SK-N-SH (cell line): ENCODE measurements around the gene GPR39. TPM values are rescaled to one million over a fixed set of nuclear protein-coding genes. Genes with fewer than 3 reads are reported as not detected.

Source experiments
- CTCF ChIA-PET: fragments of 300-600, 350-600 bp; formaldehyde crosslinking; extraction: SDS; loops from one replicate; lab custom pipeline; 2021; lab: Yijun Ruan, JAX
- POLR2A ChIA-PET: fragments of 350-600 bp; sonication (Branson Sonifier 250); formaldehyde crosslinking; extraction: SDS; loops from one replicate; lab custom pipeline; 2020; ENCODE audit warnings: antibody characterized with exemption, inconsistent platforms; lab: Yijun Ruan, JAX
- DNase-seq: peaks from one replicate; pipeline ENCODE4 v3.0.0; 2012
- H2AFZ ChIP-seq: fragments of 200-600 bp; sonication (generic); 2 replicates; pipeline ENCODE4 v1.8.1; 2016; ENCODE audit warnings: antibody characterized with exemption, mild to moderate bottlenecking, low read depth
- H3F3A ChIP-seq: fragments of 200-600 bp; sonication (generic); replicated peaks from 2 replicates; pipeline ENCODE3; 2016; ENCODE audit warnings: antibody characterized with exemption, mild to moderate bottlenecking; ENCODE audit not compliant: insufficient read depth
- H3K27ac ChIP-seq, 2 experiments: fragments of 200-500 bp in 1 of 2; fragments of 200-600 bp in 1 of 2; sonication (Bioruptor generic) in 1 of 2; sonication (generic), shearing (Covaris generic) in 1 of 2; 2 replicates each; pipeline versions ENCODE4 v1.5.1 to v1.6.1; 2014 to 2016; ENCODE audit warnings: low read depth in 2 of 2, inconsistent platforms in 1 of 2, low read length in 1 of 2, mild to moderate bottlenecking in 1 of 2, mixed read lengths in 1 of 2
- H3K27me3 ChIP-seq: fragments of 200-600 bp; sonication (generic), shearing (Covaris generic); 2 replicates; pipeline ENCODE4 v1.6.1; 2016; ENCODE audit warnings: mixed run types; ENCODE audit not compliant: insufficient read depth
- H3K36me3 ChIP-seq, 2 experiments: fragments of 200-500 bp in 1 of 2; fragments of 200-600 bp in 1 of 2; sonication (Bioruptor generic) in 1 of 2; sonication (generic) in 1 of 2; replicated peaks in 1 of 2; 2 replicates each; pipeline versions ENCODE3 to v1.5.1; 2014 to 2016; ENCODE audit warnings: low read length in 1 of 2, mild to moderate bottlenecking in 1 of 2; ENCODE audit not compliant: insufficient read depth in 2 of 2, control insufficient read depth in 1 of 2
- H3K4me1 ChIP-seq, 2 experiments: fragments of 200-500 bp in 1 of 2; fragments of 200-600 bp in 1 of 2; sonication (Bioruptor generic) in 1 of 2; sonication (generic), shearing (Covaris generic) in 1 of 2; 2 replicates each; pipeline versions ENCODE4 v1.5.1 to v1.6.1; 2014 to 2016; ENCODE audit warnings: low read depth in 1 of 2, low read length in 1 of 2, mixed run types in 1 of 2; ENCODE audit not compliant: insufficient read depth in 2 of 2, control insufficient read depth in 1 of 2
- H3K4me2 ChIP-seq: fragments of 200-600 bp; sonication (generic), shearing (Covaris generic); 2 replicates; pipeline ENCODE4 v1.6.1; 2017; ENCODE audit warnings: mixed run types
- H3K4me3 ChIP-seq, 2 experiments: fragments of 200-500 bp in 1 of 2; fragments of 200-600 bp in 1 of 2; sonication (Bioruptor generic) in 1 of 2; sonication (generic), shearing (Covaris generic) in 1 of 2; 2 replicates each; pipeline versions ENCODE4 v1.5.1 to v1.8.1; 2014 to 2016; ENCODE audit warnings: low read depth in 2 of 2, inconsistent platforms in 1 of 2, low read length in 1 of 2, mild to moderate bottlenecking in 1 of 2, mixed read lengths in 1 of 2, moderate library complexity in 1 of 2
- H3K79me2 ChIP-seq: fragments of 200-600 bp; sonication (generic); 2 replicates; pipeline ENCODE4 v1.8.1; 2017; ENCODE audit warnings: mild to moderate bottlenecking; ENCODE audit not compliant: insufficient read depth
- H3K9ac ChIP-seq: fragments of 200-600 bp; sonication (generic); 2 replicates; pipeline ENCODE4 v1.6.1; 2017; ENCODE audit warnings: mixed run types
- H3K9me2 ChIP-seq: fragments of 200-600 bp; sonication (generic); 2 replicates; pipeline ENCODE4 v1.6.1; 2017; ENCODE audit warnings: mixed run types
- H3K9me3 ChIP-seq: fragments of 200-600 bp; sonication (generic); 2 replicates; pipeline ENCODE4 v1.6.1; 2017; ENCODE audit warnings: mixed run types, mild to moderate bottlenecking, moderate library complexity
- H4K20me1 ChIP-seq: fragments of 200-600 bp; sonication (generic); 2 replicates; pipeline ENCODE4 v1.6.1; 2017; ENCODE audit warnings: mild to moderate bottlenecking, mixed run types; ENCODE audit not compliant: insufficient read depth
- CHD2 ChIP-seq: fragments of 150-350 bp; IDR thresholded peaks from 2 replicates; pipeline ENCODE4 v1.6.1; 2018; ENCODE audit warnings: low read length; ENCODE audit not compliant: partially characterized antibody
- CTCF ChIP-seq: fragments of 200-600 bp; sonication (generic); IDR thresholded peaks from 2 replicates; pipeline ENCODE4 v1.6.1; 2017; ENCODE audit warnings: antibody characterized with exemption, mild to moderate bottlenecking, moderate library complexity
- FOSL2 ChIP-seq: IDR thresholded peaks from 2 replicates; pipeline ENCODE4 v1.4.0; 2012; ENCODE audit warnings: low read depth, mild to moderate bottlenecking, moderate library complexity, borderline replicate concordance
- FOXJ3 ChIP-seq: sonication (generic); formaldehyde crosslinking; IDR thresholded peaks from 2 replicates; pipeline ENCODE4 v1.5.1; 2020; ENCODE audit warnings: mild to moderate bottlenecking, missing genetic modification reagents
- FOXM1 ChIP-seq: IDR thresholded peaks from 2 replicates; pipeline ENCODE4 v1.4.0; 2012; ENCODE audit warnings: low read depth, mild to moderate bottlenecking
- GABPA ChIP-seq: IDR thresholded peaks from 2 replicates; pipeline ENCODE4 v1.4.0; 2012; ENCODE audit warnings: low read depth, mild to moderate bottlenecking
- MXI1 ChIP-seq: IDR thresholded peaks from 2 replicates; pipeline ENCODE4 v1.6.1; 2012; ENCODE audit warnings: mild to moderate bottlenecking, low read depth, low read length, improper control_type of control experiment
- NFIC ChIP-seq: IDR thresholded peaks from 2 replicates; pipeline ENCODE4 v1.4.0; 2012; ENCODE audit warnings: borderline replicate concordance
- POLR2AphosphoS5 ChIP-seq: IDR thresholded peaks from 2 replicates; pipeline ENCODE4 v1.6.1; 2012; ENCODE audit warnings: low read depth, low read length
- RAD21 ChIP-seq: IDR thresholded peaks from 2 replicates; pipeline ENCODE4 v1.6.1; 2012; ENCODE audit warnings: mild to moderate bottlenecking, low read length
- RXRA ChIP-seq: IDR thresholded peaks from 2 replicates; pipeline ENCODE4 v1.4.0; 2012; ENCODE audit warnings: low read depth, mild to moderate bottlenecking, borderline replicate concordance
- TAF1 ChIP-seq: IDR thresholded peaks from 2 replicates; pipeline ENCODE4 v1.6.1; 2012; ENCODE audit warnings: low read depth, mild to moderate bottlenecking, low read length, moderate library complexity, borderline replicate concordance
- USF2 ChIP-seq: fragments of 150-350 bp; IDR thresholded peaks from 2 replicates; pipeline ENCODE4 v1.6.1; 2017; ENCODE audit warnings: antibody characterized with exemption, low read length, low read depth, borderline replicate concordance
- YY1 ChIP-seq: IDR thresholded peaks from 2 replicates; pipeline ENCODE4 v1.4.0; 2012; ENCODE audit warnings: low read depth, mild to moderate bottlenecking
- WGBS: methylation state at CpG from one replicate; pipeline ENCODE4 v1.1.6; 2017; ENCODE audit warnings: low lambda C conversion rate; 5-methylcytosine and 5-hydroxymethylcytosine counted together
- polyA plus RNA-seq, 3 experiments: library from polyadenylated mRNA; depleted of rRNA; stranded (reverse); fragments of >200 nt; gene quantifications; 2 replicates each; pipeline ENCODE4 v1.2.3, GENCODE V29; 2012
- TF ChIP-seq, protein P1 (sequence below): IDR thresholded peaks from 2 replicates; pipeline ENCODE4 v1.4.0; 2012; ENCODE audit warnings: low read depth, borderline replicate concordance
- TF ChIP-seq, protein P2 (sequence below): IDR thresholded peaks from 2 replicates; pipeline ENCODE4 v1.6.1; 2012; ENCODE audit warnings: mild to moderate bottlenecking, low read depth, low read length, moderate library complexity

The GPR39 gene
- polyA plus RNA-seq, 1 of the 3 experiments (the other 2 are of a cell fraction) = 2.3 TPM

- Histone ChIP-seq H4K20me1 (no peaks in the 10 kb centered on the region), H3K36me3 (no peaks in the 10 kb centered on the region), H3K79me2 (no peaks in the 10 kb centered on the region), H3K4me2 (no peak overlapping the region), H3K27me3 (no peaks in the 10 kb centered on the region), H3K27ac (no peak overlapping the region), H3K9me3 (no peaks in the 10 kb centered on the region), H3K9ac (no peak overlapping the region), H3K4me1 (peaks cover 0 to 3% of the 10 kb centered on the region in 2 experiments; a peak in 1 of 4 replicates), H3F3A (no peaks in the 10 kb centered on the region), H3K4me3 (no peak overlapping the region), H3K9me2 (no peaks in the 10 kb centered on the region), H2AFZ (no peak overlapping the region)
- DNase-seq = peak; percentile 30
- no peak for TF ChIP-seq POLR2AphosphoS5
- TF ChIP-seq TAF1 = no peak
- TF ChIP-seq GABPA = no peak
- no peak for TF ChIP-seq MXI1
- TF ChIP-seq YY1 = no peak
- TF ChIP-seq, protein P1, sequence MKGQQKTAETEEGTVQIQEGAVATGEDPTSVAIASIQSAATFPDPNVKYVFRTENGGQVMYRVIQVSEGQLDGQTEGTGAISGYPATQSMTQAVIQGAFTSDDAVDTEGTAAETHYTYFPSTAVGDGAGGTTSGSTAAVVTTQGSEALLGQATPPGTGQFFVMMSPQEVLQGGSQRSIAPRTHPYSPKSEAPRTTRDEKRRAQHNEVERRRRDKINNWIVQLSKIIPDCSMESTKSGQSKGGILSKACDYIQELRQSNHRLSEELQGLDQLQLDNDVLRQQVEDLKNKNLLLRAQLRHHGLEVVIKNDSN = no peak
- TF ChIP-seq, protein P2, sequence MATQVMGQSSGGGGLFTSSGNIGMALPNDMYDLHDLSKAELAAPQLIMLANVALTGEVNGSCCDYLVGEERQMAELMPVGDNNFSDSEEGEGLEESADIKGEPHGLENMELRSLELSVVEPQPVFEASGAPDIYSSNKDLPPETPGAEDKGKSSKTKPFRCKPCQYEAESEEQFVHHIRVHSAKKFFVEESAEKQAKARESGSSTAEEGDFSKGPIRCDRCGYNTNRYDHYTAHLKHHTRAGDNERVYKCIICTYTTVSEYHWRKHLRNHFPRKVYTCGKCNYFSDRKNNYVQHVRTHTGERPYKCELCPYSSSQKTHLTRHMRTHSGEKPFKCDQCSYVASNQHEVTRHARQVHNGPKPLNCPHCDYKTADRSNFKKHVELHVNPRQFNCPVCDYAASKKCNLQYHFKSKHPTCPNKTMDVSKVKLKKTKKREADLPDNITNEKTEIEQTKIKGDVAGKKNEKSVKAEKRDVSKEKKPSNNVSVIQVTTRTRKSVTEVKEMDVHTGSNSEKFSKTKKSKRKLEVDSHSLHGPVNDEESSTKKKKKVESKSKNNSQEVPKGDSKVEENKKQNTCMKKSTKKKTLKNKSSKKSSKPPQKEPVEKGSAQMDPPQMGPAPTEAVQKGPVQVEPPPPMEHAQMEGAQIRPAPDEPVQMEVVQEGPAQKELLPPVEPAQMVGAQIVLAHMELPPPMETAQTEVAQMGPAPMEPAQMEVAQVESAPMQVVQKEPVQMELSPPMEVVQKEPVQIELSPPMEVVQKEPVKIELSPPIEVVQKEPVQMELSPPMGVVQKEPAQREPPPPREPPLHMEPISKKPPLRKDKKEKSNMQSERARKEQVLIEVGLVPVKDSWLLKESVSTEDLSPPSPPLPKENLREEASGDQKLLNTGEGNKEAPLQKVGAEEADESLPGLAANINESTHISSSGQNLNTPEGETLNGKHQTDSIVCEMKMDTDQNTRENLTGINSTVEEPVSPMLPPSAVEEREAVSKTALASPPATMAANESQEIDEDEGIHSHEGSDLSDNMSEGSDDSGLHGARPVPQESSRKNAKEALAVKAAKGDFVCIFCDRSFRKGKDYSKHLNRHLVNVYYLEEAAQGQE = no peak
- TF ChIP-seq NFIC = no peak
- no peak for TF ChIP-seq USF2
- no peak for TF ChIP-seq FOSL2
- no peak for TF ChIP-seq FOXJ3 (CRISPR knock-in tag)
- TF ChIP-seq CTCF = no peak
- TF ChIP-seq FOXM1 = no peak
- no peak for TF ChIP-seq RAD21
- no peak for TF ChIP-seq CHD2
- TF ChIP-seq RXRA = no peak
- CTCF ChIA-PET = interaction anchor here (0.6 kb wide), 1 partner anchor 140 kb away, joined by 3 read pairs; no protein-coding TSS in a partner anchor
- WGBS = 22% methylated on average over 4 of the region's 4 CpGs
- POLR2A ChIA-PET = no interaction called here
These were observed 80.0 kb downstream of the GPR39 start for GRCh38 chr2:132496555-132496954.
